Activated CD8-positive, alpha-beta T cell treated with anti-CD3 and anti-CD28 coated beads, Interleukin-2, amount 10 ng/mL, durations not matched to agents 7 days and 5 days (primary cell): Measurements from ENCODE around the gene NR1H3. TPM values are rescaled to one million over a fixed set of nuclear protein-coding genes. Genes with fewer than 3 reads are reported as not detected.
A peak's percentile ranks its signal among the peaks of the same experiment; 100 is the strongest.

Experiments used
- ATAC-seq: fragments of 150-1000 bp; cut with Tn5 transposase; one replicate; pipeline ENCODE4 v1.10.0; 2021; ENCODE audit warnings: moderate library complexity
- CTCF ChIA-PET: fragments of 350-600 bp; sonication (Branson Sonifier 250); formaldehyde crosslinking; loops from one replicate; lab custom pipeline; 2021; ENCODE audit warnings: antibody characterized with exemption; lab: Charles Lee
- POLR2A ChIA-PET: fragments of 350-600 bp; sonication (Branson Sonifier 250); formaldehyde crosslinking; loops from one replicate; lab custom pipeline; 2021; ENCODE audit warnings: antibody characterized with exemption; lab: Charles Lee
- DNase-seq: peaks from one replicate; pipeline ENCODE4 v3.0.0-alpha.2; 2020
- H3K27ac Mint-ChIP-seq: one replicate; pipeline ENCODE4 v1.8.0; 2021; ENCODE audit warnings: mild to moderate bottlenecking, mixed read lengths
- H3K27me3 Mint-ChIP-seq: one replicate; pipeline ENCODE4 v1.8.0; 2021; ENCODE audit warnings: low read depth, mixed read lengths
- H3K36me3 Mint-ChIP-seq: one replicate; pipeline ENCODE4 v1.8.0; 2021; ENCODE audit warnings: low read depth, mixed read lengths
- H3K4me1 Mint-ChIP-seq: one replicate; pipeline ENCODE4 v1.8.0; 2021; ENCODE audit warnings: low read depth, mixed read lengths
- H3K4me3 Mint-ChIP-seq: one replicate; pipeline ENCODE4 v1.8.0; 2021; ENCODE audit warnings: mild to moderate bottlenecking, mixed read lengths
- H3K9me3 Mint-ChIP-seq: one replicate; pipeline ENCODE4 v1.8.0; 2022; ENCODE audit warnings: mixed read lengths; ENCODE audit not compliant: insufficient read depth
- total RNA-seq, 2 experiments: library from RNA; stranded (reverse); gene quantifications; one replicate each; pipeline ENCODE4 v1.2.3, GENCODE V29; 2021

NR1H3 gene
- total RNA-seq, 2 experiments from 2014 or later, result 11.7 to 12.6 TPM

DNA sequence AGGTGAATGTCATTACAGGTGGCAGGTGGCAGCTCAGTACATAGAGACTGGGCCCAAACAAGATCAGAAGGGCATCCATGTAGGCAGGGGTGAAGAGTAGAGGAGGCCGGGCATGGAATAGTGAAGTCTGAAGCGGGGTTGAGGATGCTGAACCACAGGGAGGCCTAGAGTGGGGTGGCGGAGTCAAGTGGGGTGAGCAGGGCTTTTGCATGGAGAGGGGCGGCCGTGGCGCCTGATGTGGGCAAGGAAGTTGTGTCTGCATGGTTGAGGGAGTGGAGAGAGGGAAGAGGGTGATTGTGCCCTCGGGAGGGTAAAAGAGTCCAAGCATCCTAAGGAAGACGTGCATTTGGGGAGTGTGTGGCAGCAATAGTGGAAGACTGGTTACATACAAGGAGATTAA lies 28.6 kb upstream of the NR1H3 start:
- peaks cover 29% of the 10 kb centered on the region for H3K4me1 Mint-ChIP-seq
- no peaks in the 10 kb centered on the region for H3K27me3 Mint-ChIP-seq
- no peak for ATAC-seq
- H3K36me3 Mint-ChIP-seq, result peaks cover 65% of the 10 kb centered on the region
- no peak for DNase-seq
- CTCF ChIA-PET, result interaction anchor here (0.9 to 1.0 kb wide), 2 partner anchors 9 to 12 kb away, joined by 3 read pairs; no protein-coding TSS in a partner anchor
- H3K9me3 Mint-ChIP-seq, result no peaks in the 10 kb centered on the region
- POLR2A ChIA-PET, result interaction anchor here (1.0 to 2.4 kb wide), 3 partner anchors 13 to 15 kb away, joined by 4 to 12 read pairs (median 6); partner anchors contain the start of gene DDB2
- no peak overlapping the region for H3K4me3 Mint-ChIP-seq
- no peak overlapping the region for H3K27ac Mint-ChIP-seq

DNA sequence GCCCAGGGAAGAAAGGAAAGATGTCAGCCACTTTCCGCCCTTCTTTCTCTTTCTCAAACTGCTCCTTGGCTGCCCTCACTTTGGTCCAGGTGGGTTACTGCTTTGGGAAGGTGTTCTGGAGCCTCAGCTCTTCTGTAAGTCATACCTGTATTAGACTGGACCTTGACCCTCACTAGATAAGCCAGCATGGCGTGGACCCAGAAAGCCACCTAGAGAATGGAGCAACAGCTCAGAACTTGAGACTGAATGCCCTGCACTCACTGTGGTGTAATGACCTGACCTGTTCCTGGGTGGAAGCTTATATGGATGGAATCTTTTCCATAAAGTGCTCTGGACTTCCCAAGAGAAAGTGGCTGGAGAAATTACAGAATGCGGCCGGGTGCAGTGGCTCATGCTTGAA lies 24.7 kb upstream of the NR1H3 start:
- H3K4me1 Mint-ChIP-seq, result peaks cover 24% of the 10 kb centered on the region
- H3K4me3 Mint-ChIP-seq, result no peak overlapping the region
- ATAC-seq (no peak), DNase-seq (no peak)
- no peak overlapping the region for H3K27ac Mint-ChIP-seq
- peaks cover 66% of the 10 kb centered on the region for H3K36me3 Mint-ChIP-seq
- no peaks in the 10 kb centered on the region for H3K27me3 Mint-ChIP-seq
- ChIA-PET CTCF (interaction anchor here (1.0 to 3.7 kb wide), 5 partner anchors 15 to 40 kb away, joined by 3 to 21 read pairs (median 4); partner anchors contain the start of genes ACP2 and DDB2), POLR2A (interaction anchor here (1.0 to 3.5 kb wide), 6 partner anchors 9 to 38 kb away, joined by 3 to 34 read pairs (median 4); partner anchors contain the start of genes ACP2 and DDB2)
- no peaks in the 10 kb centered on the region for H3K9me3 Mint-ChIP-seq

DNA sequence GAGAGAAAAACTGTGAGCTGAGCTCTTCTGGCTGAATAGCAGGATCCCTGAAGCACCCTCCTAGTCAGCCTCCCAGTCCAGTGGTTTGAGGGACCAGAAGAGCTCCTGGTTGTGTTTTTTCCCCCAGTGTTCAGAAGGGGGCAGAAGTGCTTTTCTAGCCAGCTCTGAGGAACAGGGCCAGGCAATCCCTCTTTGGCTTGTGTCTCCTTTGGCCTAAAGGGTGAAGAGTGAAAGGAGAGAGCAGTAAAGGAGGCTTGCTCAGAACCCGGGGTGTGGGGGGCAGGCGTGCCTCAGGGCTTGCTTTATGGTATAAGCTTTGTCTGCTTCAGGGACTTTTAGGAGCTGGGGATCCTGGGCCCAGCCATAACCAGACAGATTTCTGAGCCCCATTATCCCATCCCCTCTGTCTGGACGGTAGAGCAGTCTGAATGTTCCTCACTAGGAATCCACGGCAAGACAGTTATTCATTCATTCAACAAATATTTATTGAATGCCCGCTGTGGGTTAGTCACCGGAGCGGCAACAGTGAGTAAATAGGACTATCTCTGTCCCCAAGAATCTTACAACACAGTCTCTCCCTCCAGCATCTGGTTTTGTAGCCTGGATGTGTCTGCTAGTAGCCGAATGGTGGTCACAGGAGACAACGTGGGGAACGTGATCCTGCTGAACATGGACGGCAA lies 23.7 kb upstream of the NR1H3 start:
- H3K4me3 Mint-ChIP-seq, result no peak overlapping the region
- ATAC-seq, result peak; percentile 55
- CTCF ChIA-PET, result interaction anchor here (0.9 to 3.7 kb wide), 7 partner anchors 13 to 140 kb away, joined by 3 to 27 read pairs (median 6); partner anchors contain the start of genes ACP2 and DDB2
- H3K27ac Mint-ChIP-seq, result peak overlapping the region; percentile 74
- no peaks in the 10 kb centered on the region for H3K27me3 Mint-ChIP-seq
- POLR2A ChIA-PET, result interaction anchor here (0.8 to 3.7 kb wide), 7 partner anchors 10 to 25 kb away, joined by 3 to 34 read pairs (median 4); partner anchors contain the start of genes ACP2 and DDB2
- peak; percentile 38 for DNase-seq
- H3K4me1 Mint-ChIP-seq, result peaks cover 24% of the 10 kb centered on the region
- peaks cover 63% of the 10 kb centered on the region for H3K36me3 Mint-ChIP-seq
- H3K9me3 Mint-ChIP-seq, result no peaks in the 10 kb centered on the region

DNA sequence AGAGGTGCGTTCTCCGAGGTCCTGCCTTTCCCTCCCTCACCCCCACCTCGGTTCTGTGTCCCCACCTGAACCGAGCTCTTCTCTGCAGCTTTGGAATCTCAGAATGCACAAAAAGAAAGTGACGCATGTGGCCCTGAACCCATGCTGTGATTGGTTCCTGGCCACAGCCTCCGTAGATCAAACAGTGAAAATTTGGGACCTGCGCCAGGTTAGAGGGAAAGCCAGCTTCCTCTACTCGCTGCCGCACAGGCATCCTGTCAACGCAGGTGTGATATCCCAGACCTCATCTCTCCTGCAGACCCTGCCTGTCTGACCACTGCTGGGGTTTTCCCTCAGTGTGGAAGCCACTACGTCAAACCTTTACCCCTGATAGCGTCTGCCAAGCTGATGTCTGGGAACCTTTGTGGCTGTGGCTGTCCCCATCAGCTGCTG lies 23.1 kb upstream of the NR1H3 start:
- H3K36me3 Mint-ChIP-seq, result peaks cover 64% of the 10 kb centered on the region
- peak; percentile 38 for DNase-seq
- peak; percentile 62 for ATAC-seq

DNA sequence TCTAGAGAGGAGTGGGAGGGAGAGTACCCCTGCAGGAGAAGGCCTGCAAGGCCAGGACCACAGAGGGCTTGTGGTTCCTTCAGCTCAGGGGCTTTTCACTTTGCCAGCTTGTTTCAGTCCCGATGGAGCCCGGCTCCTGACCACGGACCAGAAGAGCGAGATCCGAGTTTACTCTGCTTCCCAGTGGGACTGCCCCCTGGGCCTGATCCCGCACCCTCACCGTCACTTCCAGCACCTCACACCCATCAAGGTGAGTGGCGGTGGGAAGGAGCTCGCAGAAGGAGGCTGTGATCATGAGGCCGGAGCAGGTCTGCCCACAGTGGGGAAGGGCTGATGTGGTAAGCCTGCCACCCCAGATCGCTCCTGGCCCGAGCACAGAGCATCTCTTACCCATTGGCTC lies 22.6 kb upstream of the NR1H3 start:
- ATAC-seq (no peak), DNase-seq (no peak)
- no peaks in the 10 kb centered on the region for H3K27me3 Mint-ChIP-seq
- peaks cover 68% of the 10 kb centered on the region for H3K36me3 Mint-ChIP-seq
- ChIA-PET POLR2A (interaction anchor here (1.0 to 3.7 kb wide), 5 partner anchors 11 to 22 kb away, joined by 3 to 34 read pairs (median 7); partner anchors contain the start of genes ACP2, DDB2 and NR1H3), CTCF (interaction anchor here (0.9 to 3.7 kb wide), 6 partner anchors 13 to 139 kb away, joined by 3 to 27 read pairs (median 9); partner anchors contain the start of genes ACP2 and DDB2)
- H3K9me3 Mint-ChIP-seq, result no peaks in the 10 kb centered on the region
- peak overlapping the region; percentile 73 for H3K27ac Mint-ChIP-seq
- no peak overlapping the region for H3K4me3 Mint-ChIP-seq
- H3K4me1 Mint-ChIP-seq, result peaks cover 24% of the 10 kb centered on the region

More for the DNA sequence above, 23.1 kb upstream of the NR1H3 start:
- ChIA-PET CTCF (interaction anchor here (0.9 to 3.7 kb wide), 6 partner anchors 12 to 139 kb away, joined by 3 to 27 read pairs (median 8); partner anchors contain the start of genes ACP2 and DDB2), POLR2A (interaction anchor here (1.0 to 3.7 kb wide), 6 partner anchors 11 to 25 kb away, joined by 3 to 34 read pairs (median 6); partner anchors contain the start of genes ACP2, DDB2 and NR1H3)
- peaks cover 24% of the 10 kb centered on the region for H3K4me1 Mint-ChIP-seq
- H3K27me3 Mint-ChIP-seq, result no peaks in the 10 kb centered on the region
- no peak overlapping the region for H3K4me3 Mint-ChIP-seq
- no peaks in the 10 kb centered on the region for H3K9me3 Mint-ChIP-seq
- H3K27ac Mint-ChIP-seq, result peak overlapping the region; percentile 73

DNA sequence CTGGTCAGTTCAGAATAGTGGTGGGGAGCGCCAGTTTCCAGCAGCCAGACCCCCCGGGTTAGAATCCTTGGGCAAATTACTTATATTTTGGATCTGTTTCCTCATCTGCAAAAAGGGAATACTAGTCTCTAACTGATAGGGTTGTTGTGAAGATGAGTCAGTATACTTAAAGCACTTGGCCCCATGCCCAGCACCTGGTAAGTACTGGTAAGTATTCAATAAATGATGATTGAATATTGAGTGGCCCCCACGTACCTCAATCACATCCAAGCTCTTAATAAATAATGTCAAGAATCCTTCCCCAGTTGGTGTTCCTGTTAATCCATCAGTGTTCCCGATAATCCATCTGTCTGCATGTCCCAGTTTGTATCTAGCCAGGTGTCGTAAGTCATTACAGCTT lies 21.3 kb upstream of the NR1H3 start:
- H3K27me3 Mint-ChIP-seq, result no peaks in the 10 kb centered on the region
- ChIA-PET POLR2A (interaction anchor here (0.6 to 3.7 kb wide), 6 partner anchors 10 to 60 kb away, joined by 3 to 14 read pairs (median 4); partner anchors contain the start of genes ACP2, ARFGAP2 and DDB2), CTCF (interaction anchor here (0.6 to 3.3 kb wide), 5 partner anchors 12 to 177 kb away, joined by 3 to 27 read pairs (median 5); partner anchors contain the start of gene ACP2)
- H3K9me3 Mint-ChIP-seq, result no peaks in the 10 kb centered on the region
- no peak overlapping the region for H3K27ac Mint-ChIP-seq
- peaks cover 68% of the 10 kb centered on the region for H3K36me3 Mint-ChIP-seq
- no peak overlapping the region for H3K4me3 Mint-ChIP-seq
- no peak for ATAC-seq
- DNase-seq, result no peak
- peaks cover 22% of the 10 kb centered on the region for H3K4me1 Mint-ChIP-seq

DNA sequence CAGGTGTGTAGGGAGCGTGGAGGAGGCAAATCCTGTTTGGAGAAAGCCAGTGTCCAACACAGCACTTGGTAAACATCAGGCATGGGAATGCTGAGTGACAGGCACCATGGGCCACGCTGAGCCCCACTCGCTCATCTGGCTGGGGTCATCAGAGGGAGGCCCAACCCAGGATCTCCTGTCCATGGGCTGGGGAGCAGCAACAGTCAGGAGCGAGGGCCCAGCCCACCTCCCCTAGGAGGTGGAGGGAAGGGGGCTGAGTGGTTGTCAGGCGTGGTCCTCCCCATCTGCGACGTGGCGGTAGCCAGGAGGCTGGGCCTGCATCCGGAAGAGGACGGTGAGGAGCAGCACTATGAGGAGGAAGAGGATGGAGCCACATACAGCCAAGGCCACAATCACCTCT lies 17.9 kb upstream of the NR1H3 start:
- peaks cover 6% of the 10 kb centered on the region for H3K4me1 Mint-ChIP-seq
- no peaks in the 10 kb centered on the region for H3K9me3 Mint-ChIP-seq
- H3K4me3 Mint-ChIP-seq, result no peak overlapping the region
- no peak for ATAC-seq
- H3K36me3 Mint-ChIP-seq, result peaks cover 77% of the 10 kb centered on the region
- ChIA-PET CTCF (interaction anchor here (1.3 kb wide), 1 partner anchor 9 kb away, joined by 8 read pairs; the partner anchor contains the start of gene ACP2), POLR2A (interaction anchor here (1.5 to 2.0 kb wide), 3 partner anchors 9 to 25 kb away, joined by 6 to 11 read pairs (median 6); partner anchors contain the start of genes ACP2 and DDB2)
- H3K27ac Mint-ChIP-seq, result peak overlapping the region; percentile 44
- no peak for DNase-seq
- H3K27me3 Mint-ChIP-seq, result no peaks in the 10 kb centered on the region

DNA sequence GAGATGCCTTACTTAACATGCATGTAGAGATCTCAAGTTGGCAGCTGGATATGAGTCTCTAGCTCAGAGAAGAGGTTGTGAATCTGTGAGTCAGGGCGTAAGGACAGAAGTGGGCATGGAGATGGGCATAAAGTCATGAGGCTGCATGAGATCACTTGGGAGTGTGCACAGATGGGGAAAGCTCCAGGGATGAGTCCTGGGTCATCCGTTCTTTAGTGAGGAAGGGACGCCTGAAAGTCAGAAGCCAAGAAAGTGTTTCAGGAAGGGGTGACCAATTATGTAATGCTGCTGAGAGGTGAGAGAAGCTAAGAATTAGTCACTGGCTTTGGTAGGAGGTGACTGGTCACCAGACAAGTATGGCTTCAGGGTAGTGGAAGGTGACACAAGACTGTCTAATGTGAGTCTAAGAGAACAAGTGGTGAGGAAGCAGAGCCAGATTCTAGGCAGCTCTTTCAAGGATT lies 15.9 kb upstream of the NR1H3 start:
- ChIA-PET CTCF (interaction anchor here (1.1 to 2.1 kb wide), 3 partner anchors 17 to 62 kb away, joined by 3 to 8 read pairs (median 5); no protein-coding TSS in a partner anchor), POLR2A (interaction anchor here (0.6 to 2.0 kb wide), 8 partner anchors 9 to 54 kb away, joined by 3 to 6 read pairs (median 3); partner anchors contain the start of genes DDB2 and NR1H3)
- Mint-ChIP-seq H3K9me3 (no peaks in the 10 kb centered on the region), H3K36me3 (peaks cover 69% of the 10 kb centered on the region), H3K4me3 (no peak overlapping the region), H3K27ac (peak overlapping the region; percentile 5), H3K4me1 (peaks cover 5% of the 10 kb centered on the region), H3K27me3 (no peaks in the 10 kb centered on the region)
- ATAC-seq (no peak), DNase-seq (no peak)

DNA sequence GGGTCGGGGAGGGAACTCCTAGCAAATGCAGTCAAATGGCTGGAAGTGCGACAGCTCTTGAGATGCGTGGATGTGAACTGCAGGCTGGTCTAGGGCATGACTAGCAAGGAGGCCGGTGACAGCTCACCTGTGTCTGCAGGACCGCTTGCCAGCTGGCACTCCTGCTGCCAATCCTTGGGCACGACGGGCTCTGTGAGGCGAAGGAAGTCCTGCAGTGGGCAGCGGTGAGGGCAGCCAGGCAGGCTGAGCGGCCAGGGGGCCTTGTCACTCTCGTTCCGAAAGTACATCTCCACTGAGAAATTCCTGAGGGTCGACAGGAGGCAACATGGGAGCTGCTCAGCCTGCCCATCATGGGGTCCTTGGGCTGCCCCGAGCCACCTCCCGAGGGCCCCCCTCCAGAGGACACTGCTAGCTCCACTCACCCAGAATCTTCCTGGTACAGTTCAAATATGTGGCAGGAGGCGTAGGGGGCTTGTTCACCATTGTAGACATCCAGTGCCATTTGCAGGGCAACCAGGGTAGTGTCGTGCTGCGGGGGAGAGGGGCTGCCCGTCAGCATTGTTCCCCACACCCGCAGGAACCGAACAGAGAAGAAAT lies 15.1 kb upstream of the NR1H3 start:
- Mint-ChIP-seq H3K4me3 (no peak overlapping the region), H3K9me3 (no peaks in the 10 kb centered on the region), H3K36me3 (peaks cover 68% of the 10 kb centered on the region), H3K27me3 (no peaks in the 10 kb centered on the region), H3K27ac (peak overlapping the region; percentile 5), H3K4me1 (peaks cover 13% of the 10 kb centered on the region)
- CTCF ChIA-PET, result interaction anchor here (0.6 to 2.1 kb wide), 4 partner anchors 15 to 63 kb away, joined by 3 to 8 read pairs (median 4); no protein-coding TSS in a partner anchor
- no peak for DNase-seq
- no peak for ATAC-seq
- POLR2A ChIA-PET, result interaction anchor here (1.0 to 2.0 kb wide), 5 partner anchors 10 to 53 kb away, joined by 3 to 6 read pairs (median 3); no protein-coding TSS in a partner anchor

DNA sequence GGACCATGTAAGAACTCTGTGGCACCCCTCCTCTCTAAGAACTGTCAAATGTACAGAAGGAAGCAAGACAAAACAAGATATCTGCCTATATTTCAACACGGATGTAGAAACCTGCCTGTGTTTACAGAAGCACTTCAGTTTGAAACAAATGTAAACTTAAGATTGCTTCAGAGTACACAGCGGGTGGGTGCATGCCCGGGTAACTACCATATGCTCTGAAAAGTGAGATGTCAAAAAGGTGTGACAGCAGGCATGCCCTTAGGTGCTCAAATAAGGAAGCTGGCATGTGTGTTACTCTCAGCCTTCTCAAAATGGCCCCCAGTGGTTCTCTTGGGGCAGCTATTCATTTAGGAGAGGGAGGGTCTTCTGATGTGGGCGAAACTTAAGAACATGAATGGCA lies 14.3 kb upstream of the NR1H3 start:
- no peaks in the 10 kb centered on the region for H3K9me3 Mint-ChIP-seq
- ChIA-PET CTCF (interaction anchor here (0.6 to 1.9 kb wide), 3 partner anchors 16 to 30 kb away, joined by 3 to 5 read pairs (median 3); no protein-coding TSS in a partner anchor), POLR2A (interaction anchor here (1.8 kb wide), 1 partner anchor 16 kb away, joined by 5 read pairs; no protein-coding TSS in a partner anchor)
- H3K36me3 Mint-ChIP-seq, result peaks cover 66% of the 10 kb centered on the region
- DNase-seq, result no peak
- peaks cover 18% of the 10 kb centered on the region for H3K4me1 Mint-ChIP-seq
- no peak overlapping the region for H3K4me3 Mint-ChIP-seq
- H3K27ac Mint-ChIP-seq, result peak overlapping the region; percentile 16
- no peaks in the 10 kb centered on the region for H3K27me3 Mint-ChIP-seq
- ATAC-seq, result no peak
